K562 (cell line): ENCODE results near the gene ITPK1. TPM values are rescaled to one million over a fixed set of nuclear protein-coding genes. Genes with fewer than 3 reads are reported as not detected.

Experiments
- ATAC-seq: fragments of 200-7000 bp; cut with Tn5 transposase; 3 replicates; pipeline ENCODE4 v1.9.1; 2020; ENCODE audit warnings: moderate library complexity
- BruUV-seq: library from RNA; stranded (reverse); fragments of 400-500 nt; replicated peaks from 2 replicates; lab custom pipeline; 2021; lab: Mats Ljungman, UMichigan
- CTCF ChIA-PET: fragments of 300-600 bp; formaldehyde crosslinking; extraction: SDS; loops from one replicate; lab custom pipeline; 2021; ENCODE audit warnings: low intra/inter-chr PET ratio; lab: Yijun Ruan, JAX
- POLR2A ChIA-PET: fragments of 300-600, 350-650 bp; sonication (Branson Sonifier 250); formaldehyde crosslinking; extraction: SDS; loops from one replicate; lab custom pipeline; 2021; ENCODE audit warnings: antibody characterized with exemption, inconsistent platforms; lab: Yijun Ruan, JAX
- DNase-seq, 4 experiments: peaks; one replicate each; pipeline versions ENCODE4 v3.0.0 to v3.0.0-alpha.2; 2011 to 2018; ENCODE audit warnings: low spot score in 3 of 4, mixed read lengths in 3 of 4; ENCODE audit errors: extremely low read depth in 1 of 4
- FAIRE-seq: peaks from 2 replicates; lab custom pipeline; 2011; peaks lifted over from hg19 to GRCh38; lab: Jason Lieb, UNC
- H2AFZ ChIP-seq: 2 replicates; pipeline ENCODE4 v1.6.0; 2011; ENCODE audit warnings: low read depth, low read length, control low read depth, inconsistent platforms
- H3K27ac ChIP-seq: fragments of 200-600 bp; 3 replicates; pipeline ENCODE4 v1.8.0; 2011; ENCODE audit warnings: low read depth, mild to moderate bottlenecking, control low read depth, inconsistent platforms, low read length, moderate library complexity, mixed read lengths; ENCODE audit errors: extremely low read depth
- H3K27me3 ChIP-seq, 2 experiments: fragments of 300-600 bp in 1 of 2; 2 replicates in 1 of 2; 3 replicates in 1 of 2; pipeline versions ENCODE4 v1.6.0 to v1.8.0; 2011; ENCODE audit warnings: inconsistent platforms in 2 of 2, low read length in 2 of 2, mild to moderate bottlenecking in 1 of 2, mixed read lengths in 1 of 2, moderate library complexity in 1 of 2; ENCODE audit not compliant: control insufficient read depth in 2 of 2, insufficient read depth in 2 of 2
- H3K36me3 ChIP-seq: fragments of 300-600 bp; 3 replicates; pipeline ENCODE4 v1.8.0; 2011; ENCODE audit warnings: mild to moderate bottlenecking, low read length, inconsistent platforms; ENCODE audit not compliant: control insufficient read depth, insufficient read depth
- H3K4me1 ChIP-seq, 2 experiments: fragments of 200-600 bp in 1 of 2; replicated peaks in 1 of 2; 2 replicates in 1 of 2; 3 replicates in 1 of 2; pipeline versions ENCODE4 v1.5.1 to v1.8.0; 2011; ENCODE audit warnings: inconsistent platforms in 2 of 2, low read length in 2 of 2, mild to moderate bottlenecking in 1 of 2, mixed read lengths in 1 of 2, moderate library complexity in 1 of 2; ENCODE audit not compliant: control insufficient read depth in 2 of 2, insufficient read depth in 2 of 2
- H3K4me2 ChIP-seq: 2 replicates; pipeline ENCODE4 v1.6.1; 2011; ENCODE audit warnings: low read length, control low read depth, inconsistent platforms, mixed read lengths; ENCODE audit not compliant: insufficient read depth
- H3K4me3 ChIP-seq: fragments of 200-600 bp; sonication (generic), shearing (Covaris generic); 2 replicates; pipeline ENCODE4 v1.5.1; 2016; ENCODE audit warnings: control low read depth, inconsistent platforms
- H3K79me2 ChIP-seq: fragments of 200-600 bp; 3 replicates; pipeline ENCODE4 v1.8.0; 2011; ENCODE audit warnings: low read length, inconsistent platforms; ENCODE audit not compliant: control insufficient read depth, insufficient read depth
- H3K9ac ChIP-seq, 2 experiments: 2 replicates each; pipeline versions ENCODE4 v1.6.0 to v1.6.1; 2011; ENCODE audit warnings: low read depth in 2 of 2, low read length in 2 of 2, control low read depth in 1 of 2, inconsistent platforms in 1 of 2, mild to moderate bottlenecking in 1 of 2, mixed read lengths in 1 of 2; ENCODE audit not compliant: insufficient read depth in 1 of 2
- H3K9me1 ChIP-seq: one replicate; pipeline ENCODE4 v1.6.0; 2011; ENCODE audit warnings: inconsistent platforms, mild to moderate bottlenecking, low read length, moderate library complexity; ENCODE audit not compliant: control insufficient read depth, insufficient read depth
- H3K9me3 ChIP-seq: replicated peaks from 2 replicates; pipeline ENCODE4 v1.5.1; 2011; ENCODE audit warnings: low read depth, low read length, inconsistent platforms; ENCODE audit not compliant: control insufficient read depth, insufficient read depth
- H4K20me1 ChIP-seq: replicated peaks from 2 replicates; pipeline ENCODE4 v1.6.1; 2011; ENCODE audit warnings: low read length, inconsistent platforms, mixed read lengths; ENCODE audit not compliant: control insufficient read depth, insufficient read depth
- ARNT ChIP-seq, 2 experiments: fragments of 450-650 bp; IDR thresholded peaks; 2 replicates each; pipeline ENCODE4 v1.6.1; 2016; ENCODE audit warnings: mild to moderate bottlenecking in 1 of 2
- CBX2 ChIP-seq: fragments of 200-600 bp; sonication (generic); IDR thresholded peaks from one replicate; pipeline ENCODE4 v1.6.1; 2012; ENCODE audit warnings: mild to moderate bottlenecking, low read length, inconsistent platforms; ENCODE audit not compliant: insufficient read depth, poor library complexity, severe bottlenecking
- CTCFL ChIP-seq: IDR thresholded peaks from 2 replicates; pipeline ENCODE4 v1.6.1; 2011; ENCODE audit warnings: borderline replicate concordance, low read depth, mild to moderate bottlenecking, moderate library complexity, low read length; ENCODE audit not compliant: insufficient read depth, poor library complexity, severe bottlenecking
- DPF2 ChIP-seq: fragments of 450-650 bp; IDR thresholded peaks from 2 replicates; pipeline ENCODE4 v1.6.1; 2016
- EGR1 ChIP-seq: fragments of 450-650 bp; conservative IDR thresholded peaks from 2 replicates; pipeline ENCODE4 v1.6.1; 2017; ENCODE audit warnings: mild to moderate bottlenecking
- NELFE ChIP-seq: IDR thresholded peaks from 2 replicates; pipeline ENCODE4 v1.6.1; 2011; ENCODE audit warnings: mild to moderate bottlenecking; ENCODE audit not compliant: insufficient read depth, insufficient read length
- WGBS: fragments of 100-300 bp; shearing (Covaris generic); methylation state at CpG from one replicate; pipeline ENCODE4 v1.1.6; 2016; ENCODE audit warnings: low coverage, mixed read lengths; ENCODE audit not compliant: insufficient coverage; ENCODE audit errors: missing lambda C conversion rate; 5-methylcytosine and 5-hydroxymethylcytosine counted together
- in situ Hi-C: fragments of 300-500 bp; cut with MboI; formaldehyde crosslinking; loops from 4 replicates; pipeline ENCODE4 v1.15.0; 2018; ENCODE audit warnings: inconsistent platforms, mixed read lengths
- intact Hi-C: fragments of 100-400 bp; cut with micrococcal nuclease; formaldehyde crosslinking; loops from 2 replicates; pipeline ENCODE4 v1.14.2; 2022
- polyA plus RNA-seq, 8 experiments: library from polyadenylated mRNA; depleted of rRNA in 4 of 8; stranded (reverse) in 5 of 8; unstranded in 3 of 8; fragments of >200 nt; fragmentation: Nextera tagmentation in 2 of 8; fragmentation: Illumina TruSeq in 1 of 8; extraction: Ambion mirVana in 2 of 8; extraction: Trizol in 1 of 8; gene quantifications; 2 replicates each; pipeline versions ENCODE4 v1.2.1 to v1.2.3, GENCODE V29; 2011 to 2014; ENCODE audit warnings: inconsistent platforms in 1 of 8, missing spikeins in 1 of 8
- total RNA-seq, 7 experiments: library from RNA; depleted of rRNA in 6 of 7; stranded (reverse); fragments of >200 nt in 6 of 7; fragmentation: Illumina TruSeq in 2 of 7; extraction: Trizol in 2 of 7; gene quantifications; 2 replicates each; pipeline versions ENCODE4 v1.2.1 to v1.2.3, GENCODE V29; 2011 to 2021; ENCODE audit warnings: low replicate concordance in 1 of 7
- TF ChIP-seq, protein P1 (sequence below): fragments of 450-650 bp; IDR thresholded peaks from 2 replicates; pipeline ENCODE4 v1.6.1; 2016; ENCODE audit warnings: low read depth, mild to moderate bottlenecking, moderate library complexity
- TF ChIP-seq, protein P2 (sequence below), 3 experiments: fragments of 200-800 bp in 1 of 3; fragments of 250-450 bp in 1 of 3; fragments of 450-650 bp in 1 of 3; sonication (Bioruptor Pico) in 1 of 3; sonication (Bioruptor generic) in 1 of 3; formaldehyde crosslinking in 1 of 3; IDR thresholded peaks; 2 replicates each; pipeline versions ENCODE4 v1.6.1 to v1.8.0; 2016 to 2022; ENCODE audit warnings: mild to moderate bottlenecking in 2 of 3, missing genetic modification characterization in 2 of 3, missing compliant biosample characterization in 1 of 3, moderate library complexity in 1 of 3

The ITPK1 gene
- total and polyA plus RNA-seq, 9 of the 15 experiments (the other 6 are each of a cell fraction or from before 2014, with no cell fraction given), result 1.2 to 39.2 (median 23.0) TPM

- in situ Hi-C loops, result no loop called here
- TF ChIP-seq ARNT (IDR thresholded peaks at IDR 0.05) (no peak), NELFE (no peak), DPF2 (no peak), CBX2 (no peak), CTCFL (no peak), EGR1 (no peak)
- TF ChIP-seq, protein P1, sequence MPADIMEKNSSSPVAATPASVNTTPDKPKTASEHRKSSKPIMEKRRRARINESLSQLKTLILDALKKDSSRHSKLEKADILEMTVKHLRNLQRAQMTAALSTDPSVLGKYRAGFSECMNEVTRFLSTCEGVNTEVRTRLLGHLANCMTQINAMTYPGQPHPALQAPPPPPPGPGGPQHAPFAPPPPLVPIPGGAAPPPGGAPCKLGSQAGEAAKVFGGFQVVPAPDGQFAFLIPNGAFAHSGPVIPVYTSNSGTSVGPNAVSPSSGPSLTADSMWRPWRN, result no peak
- TF ChIP-seq, protein P2, sequence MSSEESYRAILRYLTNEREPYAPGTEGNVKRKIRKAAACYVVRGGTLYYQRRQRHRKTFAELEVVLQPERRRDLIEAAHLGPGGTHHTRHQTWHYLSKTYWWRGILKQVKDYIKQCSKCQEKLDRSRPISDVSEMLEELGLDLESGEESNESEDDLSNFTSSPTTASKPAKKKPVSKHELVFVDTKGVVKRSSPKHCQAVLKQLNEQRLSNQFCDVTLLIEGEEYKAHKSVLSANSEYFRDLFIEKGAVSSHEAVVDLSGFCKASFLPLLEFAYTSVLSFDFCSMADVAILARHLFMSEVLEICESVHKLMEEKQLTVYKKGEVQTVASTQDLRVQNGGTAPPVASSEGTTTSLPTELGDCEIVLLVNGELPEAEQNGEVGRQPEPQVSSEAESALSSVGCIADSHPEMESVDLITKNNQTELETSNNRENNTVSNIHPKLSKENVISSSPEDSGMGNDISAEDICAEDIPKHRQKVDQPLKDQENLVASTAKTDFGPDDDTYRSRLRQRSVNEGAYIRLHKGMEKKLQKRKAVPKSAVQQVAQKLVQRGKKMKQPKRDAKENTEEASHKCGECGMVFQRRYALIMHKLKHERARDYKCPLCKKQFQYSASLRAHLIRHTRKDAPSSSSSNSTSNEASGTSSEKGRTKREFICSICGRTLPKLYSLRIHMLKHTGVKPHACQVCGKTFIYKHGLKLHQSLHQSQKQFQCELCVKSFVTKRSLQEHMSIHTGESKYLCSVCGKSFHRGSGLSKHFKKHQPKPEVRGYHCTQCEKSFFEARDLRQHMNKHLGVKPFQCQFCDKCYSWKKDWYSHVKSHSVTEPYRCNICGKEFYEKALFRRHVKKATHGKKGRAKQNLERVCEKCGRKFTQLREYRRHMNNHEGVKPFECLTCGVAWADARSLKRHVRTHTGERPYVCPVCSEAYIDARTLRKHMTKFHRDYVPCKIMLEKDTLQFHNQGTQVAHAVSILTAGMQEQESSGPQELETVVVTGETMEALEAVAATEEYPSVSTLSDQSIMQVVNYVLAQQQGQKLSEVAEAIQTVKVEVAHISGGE (CRISPR knock-in tag; IDR thresholded peaks at IDR 0.05), result no peak
- TF ChIP-seq, all 486 proteins: peak for 0
- ChIA-PET CTCF (no interaction called here), POLR2A (no interaction called here)
- Histone ChIP-seq H3K4me1 (peaks cover 3 to 18% of the 10 kb centered on the region in 2 experiments; a peak in 2 of 5 replicates), H3K9me1 (no peaks in the 10 kb centered on the region), H4K20me1 (no peaks in the 10 kb centered on the region; the same call in 1 of the 2 replicates), H3K4me2 (no peak overlapping the region), H3K79me2 (no peaks in the 10 kb centered on the region), H3K36me3 (no peaks in the 10 kb centered on the region), H3K4me3 (no peak overlapping the region), H2AFZ (no peak overlapping the region), H3K27me3 (no peaks in the 10 kb centered on the region), H3K9ac (no peak overlapping the region), H3K9me3 (no peaks in the 10 kb centered on the region), H3K27ac (no peak overlapping the region)
- ATAC-seq (no peak), FAIRE-seq (no peak), DNase-seq (no peak)
- intact Hi-C loops, result no loop called here
- BruUV-seq, result no TSS peak
- WGBS, result 79% methylated on average over 9 of the region's 9 CpGs
These were observed 31.8 kb downstream of the ITPK1 start for GRCh38 chr14:93083917-93084316.
